B cell (primary cell): ENCODE measurements around the gene TRAPPC12. TPM values are rescaled to one million over a fixed set of nuclear protein-coding genes. Genes with fewer than 3 reads are reported as not detected.

Source experiments
- ATAC-seq: fragments of 200-7000 bp; cut with Tn5 transposase; one replicate; pipeline ENCODE4 v1.10.0; 2021; ENCODE audit warnings: low read depth, mild to moderate bottlenecking, moderate number of reproducible peaks, moderate library complexity
- CTCF ChIA-PET: fragments of 350-600 bp; sonication (Branson Sonifier 250); formaldehyde crosslinking; loops from one replicate; lab custom pipeline; 2021; ENCODE audit warnings: antibody characterized with exemption, inconsistent platforms; lab: Charles Lee
- POLR2A ChIA-PET: fragments of 350-600 bp; sonication (Branson Sonifier 250); formaldehyde crosslinking; loops from one replicate; lab custom pipeline; 2021; ENCODE audit warnings: antibody characterized with exemption; lab: Charles Lee
- DNase-seq: peaks from one replicate; pipeline ENCODE4 v3.0.0; 2013
- H2AFZ ChIP-seq: 2 replicates; pipeline ENCODE4 v1.6.1; 2012; ENCODE audit warnings: mild to moderate bottlenecking, low read depth, low read length; ENCODE audit not compliant: insufficient read depth, poor library complexity, severe bottlenecking
- H3K27ac ChIP-seq, 2 donors: 1 replicate in 1 of 2; 2 replicates in 1 of 2; pipeline ENCODE4 v1.5.1; 2012 to 2013; ENCODE audit warnings: low read length in 2 of 2, mild to moderate bottlenecking in 2 of 2, moderate library complexity in 1 of 2
- H3K27me3 ChIP-seq, 4 experiments: fragments of 200-600 bp in 1 of 4; sonication (generic) in 1 of 4; replicated peaks in 1 of 4; 1 replicate in 2 of 4; 2 replicates in 2 of 4; pipeline versions ENCODE4 v1.6.1 to v1.7.0; 2013 to 2016; ENCODE audit warnings: low read length in 3 of 4, mild to moderate bottlenecking in 2 of 4, mixed read lengths in 1 of 4, moderate library complexity in 1 of 4; ENCODE audit not compliant: insufficient read depth in 4 of 4, control insufficient read depth in 3 of 4; ENCODE audit errors: control extremely low read depth in 1 of 4
- H3K36me3 ChIP-seq, 2 experiments: replicated peaks in 1 of 2; 1 replicate in 1 of 2; 2 replicates in 1 of 2; pipeline versions ENCODE4 v1.6.1 to v1.7.1; 2013; ENCODE audit warnings: low read length in 1 of 2; ENCODE audit not compliant: insufficient read depth in 2 of 2, control insufficient read depth in 1 of 2; ENCODE audit errors: control extremely low read depth in 1 of 2, extremely low read depth in 1 of 2
- H3K4me1 ChIP-seq, 2 donors: fragments of 200-600 bp in 1 of 2; sonication (generic) in 1 of 2; 1 replicate in 1 of 2; 2 replicates in 1 of 2; pipeline versions ENCODE4 v1.5.1 to v1.6.1; 2013 to 2017; ENCODE audit warnings: low read length in 2 of 2; ENCODE audit not compliant: control insufficient read depth in 2 of 2, insufficient read depth in 2 of 2
- H3K4me2 ChIP-seq: replicated peaks from 2 replicates; pipeline ENCODE3; 2012; ENCODE audit warnings: mild to moderate bottlenecking, low read depth, low read length; ENCODE audit not compliant: poor library complexity, severe bottlenecking
- H3K4me3 ChIP-seq, 5 experiments: fragments of 200-600 bp in 1 of 5; sonication (generic) in 1 of 5; 1 replicate in 3 of 5; 2 replicates in 2 of 5; pipeline versions ENCODE4 v1.5.1 to v1.7.0; 2011 to 2016; ENCODE audit warnings: low read length in 4 of 5, mild to moderate bottlenecking in 4 of 5, low read depth in 2 of 5, control low read depth in 1 of 5, moderate library complexity in 1 of 5; ENCODE audit not compliant: insufficient read depth in 1 of 5; ENCODE audit errors: control extremely low read depth in 1 of 5, extremely low read depth in 1 of 5
- H3K79me2 ChIP-seq: fragments of 200-600 bp; sonication (generic); one replicate; pipeline ENCODE4 v1.6.0; 2016; ENCODE audit warnings: low read length; ENCODE audit not compliant: control insufficient read depth, insufficient read depth
- H3K9ac ChIP-seq: fragments of 200-600 bp; sonication (generic); 2 replicates; pipeline ENCODE4 v1.6.1; 2017; ENCODE audit warnings: mild to moderate bottlenecking, low read length, moderate library complexity
- H3K9me3 ChIP-seq, 3 donors: one replicate each; pipeline versions ENCODE4 v1.6.1 to v1.7.1; 2013; ENCODE audit warnings: low read length in 2 of 3; ENCODE audit not compliant: control insufficient read depth in 2 of 3, insufficient read depth in 1 of 3; ENCODE audit errors: control extremely low read depth in 1 of 3
- H4K20me1 ChIP-seq: 2 replicates; pipeline ENCODE4 v1.6.0; 2012; ENCODE audit warnings: mild to moderate bottlenecking, low read length; ENCODE audit not compliant: insufficient read depth, control insufficient read depth, poor library complexity, severe bottlenecking
- H3K27ac Mint-ChIP-seq: one replicate; pipeline ENCODE4 v1.8.0; 2021; ENCODE audit warnings: mixed read lengths
- H3K27me3 Mint-ChIP-seq: one replicate; pipeline ENCODE4 v1.8.0; 2021; ENCODE audit warnings: mixed read lengths
- H3K4me1 Mint-ChIP-seq: one replicate; pipeline ENCODE4 v1.8.0; 2021; ENCODE audit warnings: mixed read lengths
- H3K4me3 Mint-ChIP-seq: one replicate; pipeline ENCODE4 v1.8.0; 2021; ENCODE audit warnings: mixed read lengths
- H3K9me3 Mint-ChIP-seq: one replicate; pipeline ENCODE4 v1.8.0; 2022; ENCODE audit warnings: mixed read lengths; ENCODE audit not compliant: insufficient read depth
- CTCF ChIP-seq: fragments of 200-600 bp; IDR thresholded peaks from one replicate; pipeline ENCODE4 v1.8.0; 2022; ENCODE audit warnings: antibody characterized with exemption, mild to moderate bottlenecking
- EZH2 ChIP-seq: IDR thresholded peaks from 2 replicates; pipeline ENCODE4 v1.6.1; 2012; ENCODE audit warnings: borderline replicate concordance, low read depth, mild to moderate bottlenecking, moderate library complexity, low read length; ENCODE audit not compliant: insufficient read depth, poor library complexity, severe bottlenecking
- WGBS: methylation state at CpG from one replicate; pipeline ENCODE4 v1.1.5; 2013; ENCODE audit warnings: missing lambda C conversion rate; ENCODE audit not compliant: insufficient coverage; 5-methylcytosine and 5-hydroxymethylcytosine counted together
- intact Hi-C: fragments of 100-400 bp; cut with micrococcal nuclease; formaldehyde crosslinking; loops from one replicate; pipeline ENCODE4 v1.10.0; 2022
- polyA plus RNA-seq: library from polyadenylated mRNA; depleted of rRNA; stranded (reverse); fragments of >200 nt; gene quantifications from 2 replicates; pipeline ENCODE4 v1.2.3, GENCODE V29; 2012
- total RNA-seq, 2 donors: library from RNA; stranded (reverse); fragments of 120-200 nt in 1 of 2; gene quantifications; 1 replicate in 1 of 2; 2 replicates in 1 of 2; pipeline versions ENCODE4 v1.2.3 to v1.2.4, GENCODE V29; 2013 to 2022

TRAPPC12 gene
- total and polyA plus RNA-seq, 2 donors (not counting 1 experiment from before 2014, with no cell fraction given): 80.9 to 151 TPM

- ChIA-PET CTCF (interaction anchor here (0.6 to 1.0 kb wide), 2 partner anchors 16 to 140 kb away, joined by 3 read pairs; partner anchors contain the start of gene TRAPPC12), POLR2A (interaction anchor here (0.6 to 3.3 kb wide), 7 partner anchors 9 to 141 kb away, joined by 3 to 26 read pairs (median 5); partner anchors contain the start of genes EIPR1, RNASEH1 and TRAPPC12)
- Mint-ChIP-seq H3K9me3 (peaks cover 5% of the 10 kb centered on the region), H3K27me3 (no peaks in the 10 kb centered on the region), H3K4me1 (peaks cover 33% of the 10 kb centered on the region), H3K27ac (peak within 1 kb of the TSS; percentile 97), H3K4me3 (peak within 1 kb of the TSS; percentile 96)
- peaks cover 0 to 2% (median 0%) of the 10 kb centered on the region in 3 donors for H3K9me3 ChIP-seq
- TF ChIP-seq CTCF (no peak), EZH2 (no peak)
- no peaks in the 10 kb centered on the region for H3K36me3 ChIP-seq
- H4K20me1 ChIP-seq: peaks cover 9% of the 10 kb centered on the region
- H3K4me3 ChIP-seq: peak within 1 kb of the TSS; percentile 52 to 87 (median 79)
- no peaks in the 10 kb centered on the region for H3K27me3 ChIP-seq
- peak within 1 kb of the TSS; percentile 98 for H2AFZ ChIP-seq
- peak within 1 kb of the TSS; percentile 94 for H3K4me2 ChIP-seq
- peak; percentile 64 for ATAC-seq
- 1% methylated on average over 76 of the region's 76 CpGs for WGBS
- H3K4me1 ChIP-seq: peaks cover 18 to 25% of the 10 kb centered on the region in 2 donors
- intact Hi-C loops: loop anchor here (1.0 kb wide), 3 partner anchors 39 to 142 kb away; partner anchors contain the start of genes EIPR1, RNASEH1 and RPS7
- peaks cover 31% of the 10 kb centered on the region for H3K79me2 ChIP-seq
- no peak for DNase-seq
- H3K9ac ChIP-seq: peak within 1 kb of the TSS; percentile 88
- peak within 1 kb of the TSS; percentile 73 to 93 for H3K27ac ChIP-seq
Observed at GRCh38 chr2:3519255-3520205, 140.0 kb downstream of the TRAPPC12 start, which contains the start of gene ADI1. TSS of gene ADI1 (minus strand) at chr2:3519531. CDS start at chr2:3519487, 44 bp downstream.
